Activated CD4-positive, alpha-beta T cell treated with anti-CD3 and anti-CD28 coated beads for 48 hours (primary cell): ENCODE measurements around the gene PTPRR.
"Not testable (repeated sequence)": the region's sequence is repeated elsewhere in the genome, so short reads cannot be mapped to it uniquely, and the experiment has no call there.

Experiments used
- DNase-seq: peaks from one replicate; pipeline ENCODE4 v3.0.0-alpha.2; 2020

PTPRR gene

DNA sequence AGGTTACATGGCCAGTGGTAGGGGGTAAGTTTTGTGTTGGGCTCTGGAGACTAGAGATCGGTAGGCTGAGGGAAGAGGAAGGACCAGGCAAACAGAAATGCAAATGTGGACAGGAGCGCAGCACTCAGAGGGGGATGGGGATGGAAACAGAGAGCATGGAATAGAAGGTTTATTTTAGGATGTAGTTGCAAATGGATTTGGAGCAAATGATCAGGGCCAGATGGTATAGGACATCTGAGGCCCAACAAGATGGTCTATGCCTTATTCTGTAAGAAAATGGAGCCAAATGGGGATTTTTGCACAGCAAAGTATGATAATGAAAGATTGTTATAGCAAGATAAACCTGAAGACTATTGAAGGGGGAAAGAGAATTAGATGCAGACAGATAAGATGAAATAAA lies 180.8 kb downstream of the PTPRR start:
- DNase-seq: no peak

DNA sequence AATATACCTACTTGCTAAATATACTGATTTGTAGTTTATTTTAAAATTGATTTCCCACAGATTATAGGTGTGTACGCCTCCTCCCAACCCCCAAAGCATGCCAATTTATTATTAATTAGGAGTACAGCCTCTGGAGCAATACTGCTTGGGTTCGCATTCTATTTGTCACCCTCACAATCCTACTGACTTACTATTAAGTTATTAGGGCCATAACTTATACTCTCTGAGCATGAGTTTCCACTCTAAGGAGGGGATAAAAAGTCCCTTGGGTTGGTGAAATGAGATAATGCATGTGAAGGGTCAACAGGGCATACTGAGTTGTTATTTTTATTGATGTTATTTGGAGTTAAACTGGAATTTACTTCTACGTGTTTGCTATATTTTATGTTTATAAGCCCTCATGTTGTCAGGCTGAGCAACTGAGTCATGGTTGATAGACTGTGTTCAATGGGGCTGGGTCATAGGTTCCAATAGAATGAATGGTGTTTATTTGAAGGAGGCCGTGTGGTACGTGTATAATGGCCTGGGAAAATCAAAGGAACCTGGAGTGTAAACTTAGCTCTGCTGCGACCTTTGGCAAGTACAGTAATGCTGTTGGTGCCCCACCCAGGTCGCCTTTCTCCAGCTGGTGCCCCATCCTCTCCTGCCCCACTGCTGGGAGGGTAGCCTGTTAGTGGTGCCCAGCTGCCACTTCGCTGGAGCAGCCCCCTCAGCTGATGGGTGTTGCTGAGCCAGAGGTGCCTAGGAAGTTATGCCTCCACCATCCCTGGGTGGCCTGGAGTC lies 184.0 kb downstream of the PTPRR start:
- no peak for DNase-seq

DNA sequence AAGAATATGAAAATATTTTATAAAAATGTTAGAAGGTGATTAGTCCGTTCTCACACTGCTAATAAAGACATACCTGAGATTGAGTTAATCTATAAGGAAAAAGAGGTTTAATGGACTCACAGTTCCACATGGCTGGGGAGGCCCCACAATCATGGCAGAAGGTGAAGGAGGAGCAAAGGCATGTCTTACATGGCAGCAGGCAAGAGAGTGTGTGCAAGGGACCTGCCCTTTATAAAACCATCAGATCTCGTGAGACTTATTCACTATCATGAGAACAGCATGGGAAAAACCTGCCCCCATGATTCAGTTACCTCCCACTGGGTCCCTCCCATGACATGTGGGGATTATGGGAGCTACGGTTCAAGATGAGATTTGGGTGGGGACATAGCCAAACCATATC lies 185.3 kb downstream of the PTPRR start:
- not testable (repeated sequence) for DNase-seq

DNA sequence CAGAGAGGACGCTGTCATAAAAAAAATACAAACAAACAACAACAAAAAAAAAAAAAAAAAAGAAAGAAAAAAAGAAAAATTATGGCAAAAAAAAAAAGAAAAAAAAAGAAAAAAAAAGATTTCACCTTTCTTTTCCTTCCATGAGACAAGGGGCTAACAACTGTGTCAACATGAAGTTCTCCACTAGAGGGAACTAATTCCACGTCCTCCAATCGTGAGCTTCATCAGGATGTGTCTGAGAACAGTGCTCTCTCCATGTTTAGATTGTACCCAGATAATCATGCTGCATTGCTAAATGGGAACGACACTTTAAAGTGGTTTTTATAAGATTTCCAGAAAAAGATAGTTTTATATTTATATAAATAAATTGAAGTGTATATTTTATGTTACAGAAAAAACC lies 187.2 kb downstream of the PTPRR start:
- DNase-seq: no peak

DNA sequence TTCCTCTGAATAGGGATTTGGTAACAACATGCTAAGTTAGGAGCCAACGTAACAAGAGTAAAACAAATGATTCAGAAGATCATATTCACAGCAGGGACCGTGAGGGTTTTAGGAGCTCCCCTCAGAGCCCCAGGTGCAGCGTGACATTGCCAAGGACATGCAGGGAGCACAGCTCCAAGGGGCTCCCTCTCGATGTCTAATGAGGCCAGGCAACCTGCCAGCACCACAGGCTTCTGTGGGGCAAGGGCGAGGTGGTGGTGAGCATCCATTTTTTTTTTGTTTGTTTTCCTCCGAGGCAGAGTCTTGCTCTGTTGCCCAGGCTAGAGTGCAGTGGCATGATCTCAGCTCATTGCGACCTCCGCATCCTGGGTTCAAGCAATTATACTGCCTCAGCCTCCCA lies 188.3 kb downstream of the PTPRR start:
- no peak for DNase-seq

DNA sequence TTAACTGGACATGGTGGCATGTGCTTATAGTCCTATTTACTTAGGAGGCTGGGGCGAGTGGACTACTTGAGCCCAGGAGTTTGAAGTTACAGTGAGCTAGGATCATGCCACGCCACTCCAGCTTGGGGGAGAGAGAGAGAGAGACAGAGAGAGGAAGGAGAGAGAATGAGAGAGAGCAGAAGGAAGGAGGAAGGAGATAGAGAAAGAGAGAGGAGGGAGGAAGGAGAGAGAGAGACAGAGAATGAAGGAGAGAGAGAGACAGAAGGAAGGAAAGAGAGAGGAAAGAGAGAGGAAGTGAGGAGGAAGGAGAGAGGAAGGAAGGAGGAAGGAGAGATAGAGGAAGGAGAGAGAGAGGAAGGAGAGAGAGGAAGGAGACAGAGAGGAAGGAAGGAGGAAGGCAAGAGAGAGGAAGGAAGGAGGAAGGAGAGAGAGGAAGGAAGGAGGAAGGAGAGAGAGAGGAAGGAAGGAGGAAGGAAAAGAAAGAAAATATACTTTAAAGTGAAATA lies 189.8 kb downstream of the PTPRR start:
- DNase-seq: no peak

DNA sequence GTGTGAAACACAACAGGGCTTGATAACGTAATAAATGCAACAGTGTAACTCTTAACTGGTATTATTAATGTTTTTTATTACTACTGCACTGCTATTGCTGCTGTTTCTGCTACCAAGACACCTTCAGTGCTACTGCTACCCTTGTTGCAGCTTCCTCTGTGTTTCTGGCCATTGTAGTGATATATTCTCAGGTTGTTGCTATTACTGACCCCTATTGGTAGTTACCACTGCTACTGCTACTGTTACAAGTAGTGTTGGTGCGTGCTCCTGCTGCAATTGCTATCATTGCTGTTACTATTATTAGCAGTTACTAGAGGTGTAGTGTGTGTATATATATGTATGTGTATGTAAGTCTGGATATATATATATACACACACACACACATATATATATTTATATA lies 196.1 kb downstream of the PTPRR start:
- no peak for DNase-seq

DNA sequence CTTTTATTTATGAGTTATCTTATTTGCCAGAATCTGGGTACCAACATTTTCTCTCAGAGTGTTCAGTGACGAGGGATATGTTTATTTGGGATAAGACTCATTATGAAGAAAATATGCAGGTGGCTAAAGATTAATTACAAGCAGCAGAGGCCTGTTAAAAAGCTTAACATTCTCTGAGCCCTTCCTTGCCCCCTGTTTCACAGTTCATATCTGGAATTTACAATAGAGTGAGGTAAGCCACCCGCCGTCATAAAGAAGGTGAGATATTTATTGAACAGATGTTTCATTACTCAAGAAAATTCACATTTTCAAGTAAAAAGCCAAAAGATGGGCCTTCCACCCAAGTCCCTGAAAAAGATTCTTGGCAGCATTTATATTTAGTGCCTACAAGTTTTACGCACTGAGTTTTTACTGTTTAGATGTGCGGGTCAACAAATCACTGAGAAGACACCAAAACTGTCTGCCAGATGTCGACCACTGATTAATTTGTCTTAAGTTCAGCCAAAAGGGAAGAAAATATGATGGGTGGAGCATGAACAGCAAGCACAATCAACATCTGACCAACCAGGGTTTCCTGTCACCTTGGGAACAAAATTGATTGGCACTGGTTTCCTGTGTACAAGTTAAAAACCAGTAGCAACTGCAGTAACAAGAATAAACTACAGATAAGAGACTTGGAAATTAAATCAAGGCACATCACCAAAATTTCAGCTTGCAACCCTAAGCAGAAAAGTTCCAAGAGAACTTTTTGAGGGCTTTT lies 197.8 kb downstream of the PTPRR start:
- DNase-seq: no peak

DNA sequence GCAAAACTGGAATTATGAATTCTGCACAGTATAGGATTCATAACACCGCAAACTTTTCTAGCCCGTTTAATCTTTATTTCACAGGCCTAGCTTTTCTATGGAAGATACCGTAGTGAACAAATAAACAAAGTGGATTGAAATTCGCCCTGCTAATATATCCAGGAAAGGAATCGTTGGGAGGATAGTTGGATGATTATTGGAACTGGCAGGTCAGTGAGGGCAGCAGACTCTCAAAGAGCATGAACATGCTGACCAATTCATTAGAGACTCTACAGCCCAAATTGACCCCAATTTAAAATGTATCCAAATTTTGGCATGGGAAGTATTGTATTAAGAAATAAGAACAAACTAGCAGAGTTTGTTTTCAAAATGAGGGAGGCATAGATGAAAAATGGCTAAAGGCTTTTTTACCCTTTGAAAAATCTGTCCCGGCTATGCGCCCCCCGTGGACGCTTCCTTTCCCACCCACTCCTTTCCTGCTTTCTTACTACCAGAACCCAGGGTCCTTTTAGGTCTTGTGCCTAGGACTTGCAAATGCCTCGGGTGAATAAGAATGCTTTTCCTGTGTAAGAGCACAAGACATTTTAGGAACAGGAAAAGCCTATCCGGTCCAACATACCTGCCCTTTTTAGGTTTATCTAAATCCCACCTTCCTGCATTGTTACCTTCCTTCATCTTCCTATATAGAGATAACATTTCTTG lies 198.7 kb downstream of the PTPRR start:
- no peak for DNase-seq

DNA sequence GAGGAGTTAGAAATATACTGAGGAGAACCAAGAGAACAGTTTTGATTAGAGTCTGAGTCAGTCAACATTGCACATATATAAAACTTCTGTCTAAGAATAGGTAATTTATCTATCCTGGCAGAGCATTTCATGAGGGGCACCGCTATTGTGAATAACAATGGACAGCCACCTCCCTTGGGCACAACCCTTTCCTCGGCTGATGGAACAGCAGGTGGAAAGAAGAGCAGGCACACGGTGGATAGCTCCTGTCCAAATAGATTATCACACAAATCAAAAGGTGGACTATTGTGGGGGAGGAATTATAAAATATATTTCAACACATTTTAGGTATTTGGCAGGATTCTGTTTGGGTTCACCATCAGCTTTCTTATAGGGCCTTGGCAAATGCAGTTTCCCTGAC lies 199.3 kb downstream of the PTPRR start:
- DNase-seq: no peak

DNA sequence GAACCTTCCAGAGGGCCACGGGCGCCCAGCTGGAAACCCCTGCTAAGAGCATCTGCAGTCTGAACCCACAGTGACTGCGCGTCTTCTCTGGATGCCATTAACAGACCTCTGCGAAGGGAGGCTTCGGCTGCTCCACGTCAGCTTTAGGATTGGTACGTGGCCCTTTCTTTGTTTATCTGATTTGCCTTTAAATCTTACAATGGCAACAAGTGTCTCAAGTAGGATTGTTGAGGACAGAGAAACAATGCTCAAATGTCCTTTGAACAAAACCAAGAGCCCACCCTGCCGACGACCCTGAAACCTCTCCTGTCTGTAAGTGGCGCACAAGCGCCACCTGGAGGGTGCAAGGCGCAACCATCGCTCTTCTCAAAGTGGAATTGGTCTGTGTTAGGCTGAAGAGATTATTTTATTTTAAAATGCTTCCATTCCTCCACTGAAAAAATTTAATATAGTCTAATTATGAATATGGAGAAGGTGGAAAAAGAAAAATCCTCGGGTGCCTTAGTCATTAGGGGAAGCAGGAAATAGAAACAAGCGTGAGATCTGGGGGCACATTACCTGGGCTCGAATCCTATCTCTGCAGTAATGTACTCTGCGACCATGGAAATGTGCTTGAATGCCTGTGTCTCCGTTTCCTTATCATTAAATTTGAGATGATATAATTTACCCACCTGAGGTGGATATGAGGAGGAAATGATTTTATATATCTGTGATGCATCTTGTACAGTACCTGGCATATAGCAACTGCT lies 200.7 kb downstream of the PTPRR start:
- DNase-seq: peak; percentile 31

DNA sequence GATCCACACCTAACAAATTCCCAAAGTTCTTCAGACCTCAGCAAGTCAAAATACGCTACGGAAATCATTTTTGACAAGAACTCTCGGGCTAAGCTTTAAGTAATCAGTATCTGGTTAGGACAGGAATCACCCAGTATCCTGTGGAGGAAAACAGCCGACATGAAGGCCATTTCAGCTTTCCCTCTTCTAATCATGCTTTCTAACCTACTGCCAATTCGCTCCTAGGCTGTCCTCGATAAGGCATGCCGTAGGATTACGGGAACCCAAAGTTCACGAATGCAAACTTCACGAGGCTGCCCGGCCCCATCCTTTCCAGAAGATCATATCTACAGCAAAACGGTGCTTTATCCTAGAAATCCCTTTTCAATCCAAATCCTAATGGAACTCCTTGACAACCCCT lies 201.5 kb downstream of the PTPRR start:
- DNase-seq: no peak

DNA sequence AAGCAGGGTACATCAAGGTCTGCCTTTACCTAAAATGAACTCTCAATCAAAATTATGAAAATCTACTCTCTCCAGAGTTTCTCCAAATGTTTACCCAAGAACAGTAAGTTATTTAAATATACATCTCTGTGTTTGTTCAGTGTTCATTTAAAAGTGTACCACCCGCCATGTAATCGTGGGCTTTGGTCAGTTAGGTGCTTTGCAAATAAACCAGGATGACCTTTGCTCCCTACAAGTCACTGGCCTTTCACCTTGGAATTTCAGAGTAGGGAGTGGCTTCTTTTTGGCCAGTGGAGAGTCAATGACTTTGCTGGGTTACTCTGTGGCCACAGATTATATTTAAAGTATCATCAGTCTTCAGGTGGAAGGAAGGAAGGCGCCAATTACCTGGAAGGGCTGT lies 208.7 kb downstream of the PTPRR start:
- DNase-seq: no peak

DNA sequence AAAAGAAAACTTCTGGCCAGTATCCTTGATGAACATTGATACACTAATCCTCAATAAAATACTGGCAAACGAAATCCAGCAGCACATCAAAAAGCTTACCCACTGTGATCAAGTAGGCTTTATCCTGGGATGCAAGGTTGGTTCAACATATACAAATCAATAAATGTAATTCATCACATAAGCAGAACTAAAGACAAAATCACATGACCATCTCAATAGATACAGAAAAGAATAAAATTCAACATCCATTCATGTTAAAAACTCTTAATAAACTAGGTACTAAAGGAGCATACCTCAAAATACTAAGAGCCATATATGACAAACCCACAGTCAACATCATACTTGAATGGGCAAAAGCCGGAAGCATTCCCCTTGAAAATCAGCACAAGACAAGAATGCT lies 211.5 kb downstream of the PTPRR start:
- DNase-seq: no peak

DNA sequence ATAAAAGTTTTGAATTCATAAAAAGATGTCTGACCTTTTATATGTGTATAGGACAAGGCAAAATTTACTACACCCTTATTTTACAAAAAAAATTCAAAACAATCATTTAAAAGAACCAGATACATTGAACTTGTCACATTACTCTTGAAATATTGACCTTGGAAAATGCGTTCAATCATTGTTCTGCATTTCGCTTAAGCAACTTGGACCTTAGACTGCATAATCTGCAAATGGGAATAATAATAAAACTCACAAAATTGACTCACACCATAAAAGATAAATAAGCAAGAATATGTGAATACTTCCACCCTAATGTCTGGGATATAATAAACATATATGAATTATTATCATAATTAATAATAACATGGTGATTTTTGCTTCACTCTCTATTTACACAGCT lies 213.9 kb downstream of the PTPRR start:
- no peak for DNase-seq

DNA sequence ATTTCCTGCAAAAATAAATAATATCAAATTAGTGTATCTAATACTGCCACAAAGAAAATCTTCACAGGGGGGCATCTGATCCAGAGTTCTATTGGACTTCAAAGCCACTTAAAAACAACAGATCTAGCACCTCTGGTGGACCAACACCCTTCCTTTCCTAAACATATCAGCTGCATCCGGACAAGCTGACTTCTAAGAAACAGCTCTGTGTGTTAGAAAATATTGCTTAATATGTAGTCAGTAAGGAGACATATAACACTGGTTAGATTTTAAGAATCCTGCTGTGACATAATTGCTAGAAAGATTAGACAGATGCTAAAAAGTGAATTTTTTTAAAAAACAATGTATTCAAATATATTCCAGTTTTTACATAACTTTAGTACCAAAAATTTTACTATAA lies 222.2 kb downstream of the PTPRR start:
- no peak for DNase-seq

DNA sequence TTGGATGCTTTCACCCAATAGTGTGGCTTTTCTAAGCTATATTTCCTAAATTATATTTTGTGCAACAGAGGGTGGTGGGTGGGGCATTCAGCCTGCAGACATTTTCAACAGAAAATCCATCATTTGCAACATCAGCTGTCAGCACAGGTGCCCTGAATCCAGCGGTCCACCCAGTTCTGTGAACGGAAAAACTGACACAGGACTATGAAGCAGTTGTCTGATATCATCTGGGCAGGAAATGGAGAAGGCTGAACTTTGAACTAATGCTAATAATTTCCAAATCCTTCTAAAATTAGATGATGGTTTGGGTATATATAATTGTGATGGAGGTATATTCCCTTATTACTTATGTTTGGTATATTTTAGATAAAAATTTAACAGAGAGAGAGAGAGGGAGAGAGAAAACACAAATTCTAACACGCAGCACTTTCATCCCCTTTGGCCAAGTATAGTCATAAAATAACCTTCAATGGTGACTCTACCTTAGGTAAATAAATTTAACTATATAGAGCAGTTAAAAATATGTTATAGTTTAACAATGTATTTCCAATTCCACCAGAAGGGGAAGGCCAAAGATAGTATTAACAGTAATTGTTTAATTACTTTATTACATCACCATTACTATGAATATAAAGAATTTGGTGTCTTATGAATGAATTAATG lies 225.0 kb downstream of the PTPRR start:
- DNase-seq: no peak

DNA sequence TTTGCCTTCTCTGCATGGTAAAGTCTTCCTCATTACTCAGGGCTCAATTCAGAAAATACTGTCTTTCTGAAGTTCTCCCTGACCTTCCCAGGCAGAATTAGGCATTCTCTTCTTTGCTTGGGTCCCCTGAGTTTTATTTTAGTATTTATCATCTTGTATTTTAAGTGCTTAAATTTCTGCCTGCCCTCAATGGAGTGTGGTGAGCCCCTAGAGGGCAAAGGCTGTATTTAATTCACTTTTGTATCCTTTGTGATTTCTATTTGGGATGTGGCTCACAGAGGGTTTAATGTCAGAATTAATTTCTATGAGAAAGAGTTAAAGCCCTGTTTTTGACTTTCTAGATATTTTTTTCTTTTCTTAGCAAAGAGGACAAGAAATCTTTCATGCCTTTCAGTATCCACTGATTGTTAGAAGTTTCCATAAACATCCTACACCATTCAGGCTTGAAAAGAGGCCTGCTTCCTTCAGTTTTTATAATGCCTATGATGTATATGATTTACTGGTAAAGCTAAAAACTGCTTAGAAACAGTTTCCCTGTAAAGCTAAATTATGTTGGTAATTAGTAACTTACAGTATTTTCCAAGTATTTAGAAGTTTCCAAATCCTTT lies 227.8 kb downstream of the PTPRR start:
- DNase-seq: no peak

DNA sequence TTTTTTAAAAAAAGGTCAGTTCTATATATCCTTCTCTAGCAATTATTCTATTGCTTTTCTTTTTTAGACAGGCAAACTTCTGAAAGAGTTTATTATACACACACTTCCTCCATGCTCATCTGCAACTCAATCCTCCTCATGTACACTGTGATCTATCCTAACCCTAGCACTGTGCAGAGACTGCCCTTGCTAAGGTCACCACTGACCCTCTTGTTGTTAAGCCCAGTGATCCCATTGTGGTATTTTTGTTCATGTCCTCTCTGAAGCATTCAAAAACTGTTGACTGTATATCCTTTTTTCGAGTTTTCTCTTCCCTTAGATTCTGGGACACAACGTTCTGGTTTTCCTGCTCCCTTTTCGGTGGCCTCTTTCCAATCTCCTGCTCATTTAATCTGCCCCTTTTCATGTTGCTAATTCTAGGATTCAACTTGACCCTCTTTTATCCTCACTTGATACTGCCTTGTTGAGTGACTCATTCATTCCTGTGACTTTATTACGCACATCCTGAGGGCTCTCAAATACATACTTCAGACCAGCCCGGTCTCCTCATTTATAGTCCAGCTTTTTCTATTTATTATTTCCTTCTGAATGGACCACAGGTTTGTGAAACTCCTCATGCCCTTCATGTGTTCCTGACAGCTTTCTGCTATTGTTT lies 229.4 kb downstream of the PTPRR start:
- DNase-seq: no peak

DNA sequence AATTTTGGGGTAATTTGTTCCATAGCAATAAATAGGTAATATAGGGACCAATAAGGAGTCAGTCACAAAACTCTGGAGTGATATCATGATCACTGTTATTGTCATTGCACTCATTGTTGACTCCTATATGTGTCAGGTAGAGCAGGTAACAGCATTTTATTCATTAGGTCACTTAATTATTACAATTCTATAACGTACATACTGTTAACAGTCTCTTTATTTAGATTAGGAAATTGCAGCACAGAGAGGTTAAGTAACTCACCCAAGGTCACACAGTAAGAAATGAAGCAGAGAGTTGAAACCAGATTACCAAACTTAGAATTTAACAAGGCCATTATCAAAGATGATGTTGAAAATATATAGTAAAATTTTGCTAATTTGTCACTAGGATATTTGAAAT lies 233.6 kb downstream of the PTPRR start:
- no peak for DNase-seq

DNA sequence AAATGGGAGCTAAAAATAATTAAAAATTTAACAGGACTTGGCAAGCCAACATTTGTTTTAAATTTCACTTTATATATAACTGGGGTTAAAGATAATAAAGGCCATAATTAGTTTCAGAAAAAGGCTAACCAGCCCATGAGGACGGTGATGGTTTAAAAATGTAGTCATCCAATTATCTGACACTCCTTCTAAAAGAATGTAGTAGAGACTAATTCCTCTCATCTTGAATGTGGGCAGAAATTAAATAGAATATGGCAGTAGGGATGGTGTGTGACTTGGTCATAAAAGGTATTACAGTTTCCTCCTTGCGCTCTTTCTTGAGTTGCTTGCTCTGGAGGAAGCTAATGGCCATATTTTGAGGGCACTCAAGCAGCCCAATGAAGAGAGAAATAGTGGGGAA lies 234.2 kb downstream of the PTPRR start:
- no peak for DNase-seq
